Neural progenitor cell (in vitro differentiated cells): ENCODE data around the gene PCCB.

Source experiments
- EZH2 ChIP-seq: fragments of 200-600 bp; sonication (generic); IDR thresholded peaks from 2 replicates; pipeline ENCODE4 v1.6.1; 2017; ENCODE audit warnings: antibody characterized with exemption, mild to moderate bottlenecking, moderate library complexity
- EZH2phosphoT487 ChIP-seq: fragments of 200-600 bp; sonication (generic); IDR thresholded peaks from 2 replicates; pipeline ENCODE4 v1.6.1; 2017; ENCODE audit warnings: antibody characterized with exemption

- no peak for TF ChIP-seq EZH2
- TF ChIP-seq EZH2phosphoT487 = no peak
Measured at GRCh38 chr3:136277115-136277514, 27.0 kb downstream of the PCCB start.
